Esophagus squamous epithelium (tissue), 4 donors: ENCODE results near the gene MCC.

Source experiments
- CTCF ChIP-seq, 6 experiments: fragments of 450-650 bp in 4 of 6; fragments of 200-600 bp in 2 of 6; sonication (generic) in 2 of 6; IDR thresholded peaks; one replicate each; pipeline ENCODE4 v1.5.1; 2016 to 2019; ENCODE audit warnings: antibody characterized with exemption in 6 of 6, mild to moderate bottlenecking in 4 of 6, moderate library complexity in 4 of 6
- POLR2A ChIP-seq, 4 donors: fragments of 450-650 bp; IDR thresholded peaks; one replicate each; pipeline ENCODE4 v1.6.1; 2017; ENCODE audit warnings: antibody characterized with exemption in 4 of 4, mild to moderate bottlenecking in 4 of 4, moderate library complexity in 3 of 4

DNA sequence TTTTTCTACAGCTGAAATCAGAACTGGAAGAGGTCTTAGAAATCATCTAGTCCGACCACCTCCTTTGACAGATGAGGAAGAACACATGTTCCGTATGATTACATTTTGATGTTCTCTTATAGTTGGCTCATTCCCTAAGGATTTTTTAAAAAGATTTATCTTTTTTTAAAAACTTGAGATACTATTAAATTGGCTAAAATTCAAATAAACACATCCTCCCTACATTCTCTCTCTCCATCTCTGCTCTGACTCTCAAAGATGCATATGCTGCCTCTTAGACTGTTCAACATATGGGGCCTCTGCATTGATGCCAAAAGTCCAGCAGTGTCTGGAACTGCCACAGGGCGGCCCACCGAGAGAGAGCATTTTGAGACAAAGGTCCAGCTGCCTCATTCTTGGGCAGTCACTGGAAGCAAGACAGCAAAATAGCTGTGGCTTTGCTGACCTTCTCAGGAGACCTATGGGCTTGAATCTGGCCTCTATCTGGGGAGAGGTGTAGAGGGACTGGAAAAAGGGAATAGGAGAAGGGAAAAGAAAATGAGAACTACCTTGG is 40.7 kb downstream of the MCC start:
- TF ChIP-seq POLR2A (IDR thresholded peaks at IDR 0.05) (no peak), CTCF (IDR thresholded peaks at IDR 0.05) (no peak)
